Activated CD8-positive, alpha-beta memory T cell treated with anti-CD3 and anti-CD28 coated beads for 36 hours (primary cell): ENCODE measurements around the gene ANKRD2. TPM values are rescaled to one million over a fixed set of nuclear protein-coding genes. Genes with fewer than 3 reads are reported as not detected.

Experiments
- CTCF ChIA-PET: fragments of 350-600 bp; sonication (Branson Sonifier 250); formaldehyde crosslinking; loops from one replicate; lab custom pipeline; 2021; ENCODE audit warnings: antibody characterized with exemption; lab: Charles Lee
- POLR2A ChIA-PET: fragments of 350-600 bp; sonication (Branson Sonifier 250); formaldehyde crosslinking; loops from one replicate; lab custom pipeline; 2021; ENCODE audit warnings: antibody characterized with exemption; lab: Charles Lee
- total RNA-seq, 2 experiments: library from RNA; stranded (reverse); gene quantifications; one replicate each; pipeline ENCODE4 v1.2.3, GENCODE V29; 2021

Gene ANKRD2
- total RNA-seq, 2 experiments from 2014 or later: 0.13 TPM; not detected in 1

GRCh38 chr10:97608991-97609561, 36.5 kb downstream of the ANKRD2 start:
- ChIA-PET POLR2A (no interaction called here), CTCF (interaction anchor here (1.4 kb wide), 1 partner anchor 15 kb away, joined by 3 read pairs; no protein-coding TSS in a partner anchor)

- POLR2A ChIA-PET: no interaction called here
- CTCF ChIA-PET: no interaction called here
These were observed 38.9 kb downstream of the ANKRD2 start for GRCh38 chr10:97611473-97611872.

- ChIA-PET CTCF (no interaction called here), POLR2A (no interaction called here)
These were observed 39.8 kb downstream of the ANKRD2 start for GRCh38 chr10:97612386-97612785.

GRCh38 chr10:97618285-97618684, 45.7 kb downstream of the ANKRD2 start:
- ChIA-PET CTCF (no interaction called here), POLR2A (no interaction called here)

GRCh38 chr10:97618733-97619132, 46.2 kb downstream of the ANKRD2 start:
- ChIA-PET POLR2A (no interaction called here), CTCF (no interaction called here)

- POLR2A ChIA-PET: no interaction called here
- CTCF ChIA-PET: interaction anchor here (1.1 kb wide), 1 partner anchor 89 kb away, joined by 3 read pairs; no protein-coding TSS in a partner anchor
These were observed 50.7 kb downstream of the ANKRD2 start for GRCh38 chr10:97623277-97623676.

- ChIA-PET CTCF (no interaction called here), POLR2A (no interaction called here)
These were observed 55.2 kb downstream of the ANKRD2 start for GRCh38 chr10:97627731-97628130.

- ChIA-PET POLR2A (no interaction called here), CTCF (no interaction called here)
These were observed 55.6 kb downstream of the ANKRD2 start for GRCh38 chr10:97628228-97628627.

GRCh38 chr10:97629289-97629688, 56.7 kb downstream of the ANKRD2 start:
- CTCF ChIA-PET: interaction anchor here (0.7 to 1.0 kb wide), 2 partner anchors 18 to 57 kb away, joined by 4 read pairs; no protein-coding TSS in a partner anchor
- POLR2A ChIA-PET: no interaction called here

GRCh38 chr10:97631098-97631497, 58.5 kb downstream of the ANKRD2 start:
- ChIA-PET POLR2A (no interaction called here), CTCF (no interaction called here)

- CTCF ChIA-PET: no interaction called here
- POLR2A ChIA-PET: no interaction called here
These were observed 60.6 kb downstream of the ANKRD2 start, which contains the start of gene MORN4 for GRCh38 chr10:97632949-97633884. MORN4 (minus strand) TSS chr10:97633500; CDS start chr10:97619653, 13,847 bp downstream.

Other genes with a start within 250 kb of the ANKRD2 start
- 1 to 10 TPM; 8.5 to 8.7 TPM for gene FRAT2, start 238.1 kb upstream of the ANKRD2 start, total RNA-seq
- 100 to 1,000 TPM in 1 of 2 experiments, 10 to 100 TPM in 1; 99.8 to 110 TPM for gene RRP12, start 171.4 kb upstream of the ANKRD2 start, total RNA-seq
- 1,000 to 10,000 TPM; 1,302 to 1,307 TPM for gene PGAM1, start 146.6 kb upstream of the ANKRD2 start, total RNA-seq
- gene EXOSC1, start 126.8 kb upstream of the ANKRD2 start, total RNA-seq: 10 to 100 TPM; 62.5 to 63.3 TPM
- gene ZDHHC16, start 126.6 kb upstream of the ANKRD2 start, total RNA-seq: 10 to 100 TPM; 55.0 to 57.3 TPM
- gene MMS19, start 74.4 kb upstream of the ANKRD2 start, total RNA-seq: 100 to 1,000 TPM in 1 of 2 experiments, 10 to 100 TPM in 1; 98.0 to 100 TPM
- gene UBTD1, start 73.9 kb upstream of the ANKRD2 start, total RNA-seq: 1 to 10 TPM; 2.1 to 2.3 TPM
- not detected for gene HOGA1, start 11.6 kb downstream of the ANKRD2 start, total RNA-seq
- not detected for gene C10orf62, start 16.9 kb downstream of the ANKRD2 start, total RNA-seq
- gene MORN4, start 60.7 kb downstream of the ANKRD2 start, total RNA-seq: 1 to 10 TPM; 3.6 TPM
- gene PI4K2A, start 67.9 kb downstream of the ANKRD2 start, total RNA-seq: 10 to 100 TPM; 14.6 to 15.0 TPM
- 1 to 10 TPM; 2.5 to 3.0 TPM for gene AVPI1, start 114.5 kb downstream of the ANKRD2 start, total RNA-seq
- 1 to 10 TPM; 3.9 to 4.6 TPM for gene MARVELD1, start 141.0 kb downstream of the ANKRD2 start, total RNA-seq
- 10 to 100 TPM; 28.3 to 30.4 TPM for gene ZFYVE27, start 164.3 kb downstream of the ANKRD2 start, total RNA-seq
- gene SFRP5, start 199.2 kb downstream of the ANKRD2 start, total RNA-seq: under 1 TPM in 1 of 2 experiments, not detected in 1; 0.11 TPM